ENCODE data around the gene PLEKHG1.
A peak's percentile ranks its signal among the peaks of the same experiment; 100 is the strongest.

PLEKHG1 gene

GRCh38 chr6:150590446-150590845 lies 9.2 kb upstream of the PLEKHG1 start:
- no peak for DNase-seq

- no peak for DNase-seq
Observed at GRCh38 chr6:150592377-150592995, 7.2 kb upstream of the PLEKHG1 start.

GRCh38 chr6:150593119-150593518 lies 6.6 kb upstream of the PLEKHG1 start:
- no peak for DNase-seq

GRCh38 chr6:150596439-150596838 lies 3.2 kb upstream of the PLEKHG1 start:
- no peak for DNase-seq

- no peak for DNase-seq
Observed at GRCh38 chr6:150598401-150598800, 1.3 kb upstream of the PLEKHG1 start.

- DNase-seq, result no peak
Observed at GRCh38 chr6:150598858-150599198, 857 bp upstream of the PLEKHG1 start.

GRCh38 chr6:150600010-150600300 lies 270 bp downstream of the PLEKHG1 start:
- DNase-seq, result no peak

GRCh38 chr6:150600301-150601017 lies 774 bp downstream of the PLEKHG1 start:
- peak; percentile 62 to 80 for DNase-seq

- DNase-seq, result no peak
Observed at GRCh38 chr6:150601439-150601838, 1.8 kb downstream of the PLEKHG1 start.

- no peak for DNase-seq
Observed at GRCh38 chr6:150603176-150603575, 3.5 kb downstream of the PLEKHG1 start.

- DNase-seq, result no peak
Observed at GRCh38 chr6:150604467-150604866, 4.8 kb downstream of the PLEKHG1 start.

- no peak for DNase-seq
Observed at GRCh38 chr6:150605333-150605732, 5.6 kb downstream of the PLEKHG1 start.

GRCh38 chr6:150606168-150606591 lies 6.5 kb downstream of the PLEKHG1 start:
- DNase-seq, result no peak

- DNase-seq, result no peak
Observed at GRCh38 chr6:150606647-150607328, 7.1 kb downstream of the PLEKHG1 start.

GRCh38 chr6:150607329-150607650 lies 7.6 kb downstream of the PLEKHG1 start:
- DNase-seq, result no peak

GRCh38 chr6:150610584-150610983 lies 10.9 kb downstream of the PLEKHG1 start:
- DNase-seq, result no peak

- no peak for DNase-seq
Observed at GRCh38 chr6:150613269-150613668, 13.6 kb downstream of the PLEKHG1 start.

GRCh38 chr6:150615967-150616366 lies 16.3 kb downstream of the PLEKHG1 start:
- no peak for DNase-seq

GRCh38 chr6:150616586-150616985 lies 16.9 kb downstream of the PLEKHG1 start:
- DNase-seq, result no peak

- no peak for DNase-seq
Observed at GRCh38 chr6:150617062-150617461, 17.4 kb downstream of the PLEKHG1 start.

- no peak for DNase-seq
Observed at GRCh38 chr6:150617496-150618460, 18.1 kb downstream of the PLEKHG1 start.

GRCh38 chr6:150619275-150619674 lies 19.6 kb downstream of the PLEKHG1 start:
- no peak for DNase-seq

- no peak for DNase-seq
Observed at GRCh38 chr6:150620244-150620643, 20.6 kb downstream of the PLEKHG1 start.

All from CD4-positive, alpha-beta T cell treated with Interleukin-4 for 1 hour (primary cell).